ENCODE measurements around the gene PHACTR3.
"Not testable (repeated sequence)": the region's sequence is repeated elsewhere in the genome, so short reads cannot be mapped to it uniquely, and the experiment has no call there.

Gene PHACTR3

DNA sequence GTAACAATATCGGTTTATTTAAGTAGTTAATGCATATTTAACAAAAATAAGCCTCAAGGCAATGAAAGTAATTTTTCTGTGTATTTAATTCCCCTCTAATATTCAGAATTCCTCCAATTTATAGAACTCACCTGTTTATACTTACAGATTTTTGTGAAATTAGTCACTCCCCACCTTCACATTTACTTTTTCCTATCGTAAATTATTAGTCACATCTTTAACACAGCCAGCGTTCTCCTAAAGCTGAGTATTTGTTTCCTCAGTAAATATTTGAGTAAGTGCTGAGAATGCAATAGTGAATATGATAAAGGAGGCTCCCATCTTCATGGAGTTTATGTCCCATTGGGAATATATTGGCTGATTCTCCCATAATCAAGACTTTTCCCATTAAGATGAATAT lies 241.1 kb downstream of the PHACTR3 start:
- TF ChIP-seq, protein P1, sequence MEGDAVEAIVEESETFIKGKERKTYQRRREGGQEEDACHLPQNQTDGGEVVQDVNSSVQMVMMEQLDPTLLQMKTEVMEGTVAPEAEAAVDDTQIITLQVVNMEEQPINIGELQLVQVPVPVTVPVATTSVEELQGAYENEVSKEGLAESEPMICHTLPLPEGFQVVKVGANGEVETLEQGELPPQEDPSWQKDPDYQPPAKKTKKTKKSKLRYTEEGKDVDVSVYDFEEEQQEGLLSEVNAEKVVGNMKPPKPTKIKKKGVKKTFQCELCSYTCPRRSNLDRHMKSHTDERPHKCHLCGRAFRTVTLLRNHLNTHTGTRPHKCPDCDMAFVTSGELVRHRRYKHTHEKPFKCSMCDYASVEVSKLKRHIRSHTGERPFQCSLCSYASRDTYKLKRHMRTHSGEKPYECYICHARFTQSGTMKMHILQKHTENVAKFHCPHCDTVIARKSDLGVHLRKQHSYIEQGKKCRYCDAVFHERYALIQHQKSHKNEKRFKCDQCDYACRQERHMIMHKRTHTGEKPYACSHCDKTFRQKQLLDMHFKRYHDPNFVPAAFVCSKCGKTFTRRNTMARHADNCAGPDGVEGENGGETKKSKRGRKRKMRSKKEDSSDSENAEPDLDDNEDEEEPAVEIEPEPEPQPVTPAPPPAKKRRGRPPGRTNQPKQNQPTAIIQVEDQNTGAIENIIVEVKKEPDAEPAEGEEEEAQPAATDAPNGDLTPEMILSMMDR (IDR thresholded peaks at IDR 0.05; ENCODE audit: borderline replicate concordance, insufficient read depth, low read depth, low read length): no peak
- no peak overlapping the region for H3K4me3 ChIP-seq (ENCODE audit: low read depth, low read length)

DNA sequence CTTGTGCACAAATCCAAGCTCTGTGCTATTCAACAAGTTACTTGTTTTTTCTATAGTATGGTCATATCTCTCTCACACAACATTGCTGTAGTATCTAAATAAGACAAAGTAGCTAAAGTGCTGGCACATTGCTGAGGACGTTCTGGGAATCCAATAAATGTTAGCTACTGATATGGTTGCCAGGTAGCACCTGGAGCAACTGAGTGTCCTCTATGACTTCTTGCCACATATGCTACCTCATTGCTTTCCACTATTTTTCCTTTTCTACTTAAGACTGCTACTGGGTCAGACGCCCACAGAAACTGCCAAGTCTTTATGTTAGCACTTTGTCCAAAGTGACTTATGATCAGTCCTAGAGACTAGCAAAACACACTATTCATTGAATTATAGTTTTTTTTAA lies 243.8 kb downstream of the PHACTR3 start:
- H3K4me3 ChIP-seq (ENCODE audit: low read depth, low read length): no peak overlapping the region
- TF ChIP-seq, protein P1 (IDR thresholded peaks at IDR 0.05; ENCODE audit: borderline replicate concordance, insufficient read depth, low read depth, low read length): no peak

DNA sequence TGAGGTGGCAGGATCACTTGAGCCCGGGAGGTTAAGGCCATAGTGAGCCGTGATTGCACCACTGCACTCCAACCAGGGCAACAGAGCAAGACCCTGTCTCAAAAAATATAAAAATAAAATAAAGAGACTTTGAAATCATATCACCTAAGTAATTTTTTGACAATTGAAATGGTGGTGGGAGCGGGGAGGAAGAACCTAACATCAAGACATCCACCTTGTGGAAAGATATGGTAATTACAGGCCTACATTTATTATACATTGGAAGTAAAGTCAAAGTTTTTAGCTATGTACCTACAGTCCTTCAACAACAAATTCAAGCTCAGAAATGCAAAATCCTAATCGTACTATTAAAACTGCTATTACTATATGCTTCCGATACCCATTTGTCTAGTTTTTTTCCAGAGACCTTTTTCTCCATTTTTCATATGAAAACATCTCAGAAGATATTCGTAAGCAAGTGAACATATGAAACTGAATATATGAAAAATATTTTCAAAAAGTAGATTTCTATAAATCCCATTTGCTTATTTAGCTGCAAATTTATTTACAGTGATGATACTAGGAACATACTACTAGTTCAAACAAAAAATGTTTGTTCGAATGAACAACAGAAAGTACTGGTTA lies 245.8 kb downstream of the PHACTR3 start:
- H3K4me3 ChIP-seq (ENCODE audit: low read depth, low read length): no peak overlapping the region
- TF ChIP-seq, protein P1 (IDR thresholded peaks at IDR 0.05; ENCODE audit: borderline replicate concordance, insufficient read depth, low read depth, low read length): peak; percentile 33; the same call in 1 of the 2 replicates

DNA sequence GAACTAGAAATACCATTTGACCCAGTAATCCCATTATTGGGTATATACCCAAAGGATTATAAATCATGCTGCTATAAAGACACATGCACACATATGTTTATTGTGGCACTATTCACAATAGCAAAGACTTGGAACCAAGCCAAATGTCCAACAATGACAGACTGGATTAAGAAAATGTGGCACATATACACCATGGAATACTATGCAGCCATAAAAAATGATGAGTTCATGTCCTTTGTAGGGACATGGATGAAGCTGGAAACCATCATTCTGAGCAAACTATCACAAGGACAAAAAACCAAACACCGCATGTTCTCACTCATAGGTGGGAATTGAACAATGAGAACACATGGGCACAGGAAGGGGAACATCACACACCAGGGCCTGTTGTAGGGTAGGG lies 252.2 kb downstream of the PHACTR3 start:
- H3K4me3 ChIP-seq (ENCODE audit: low read depth, low read length): not testable (repeated sequence)

DNA sequence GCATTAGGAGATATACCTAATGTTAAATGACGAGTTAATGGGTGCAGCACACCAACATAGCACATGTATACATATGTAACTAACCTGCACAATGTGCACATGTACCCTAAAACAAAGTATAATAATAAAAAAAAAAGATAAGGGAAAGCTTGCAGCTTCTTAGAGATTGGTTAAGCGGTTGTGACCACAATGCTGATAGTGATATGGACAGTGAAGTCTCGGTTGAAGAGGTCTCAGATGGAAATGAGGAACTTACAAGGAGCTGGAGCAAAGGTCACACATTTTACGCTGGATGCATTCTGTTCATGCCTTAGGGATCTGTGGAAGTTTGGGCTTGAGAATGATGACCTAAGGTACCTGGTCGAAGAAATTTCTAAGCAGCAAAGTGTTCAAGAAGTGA lies 252.6 kb downstream of the PHACTR3 start:
- H3K4me3 ChIP-seq (ENCODE audit: low read depth, low read length): not testable (repeated sequence)

DNA sequence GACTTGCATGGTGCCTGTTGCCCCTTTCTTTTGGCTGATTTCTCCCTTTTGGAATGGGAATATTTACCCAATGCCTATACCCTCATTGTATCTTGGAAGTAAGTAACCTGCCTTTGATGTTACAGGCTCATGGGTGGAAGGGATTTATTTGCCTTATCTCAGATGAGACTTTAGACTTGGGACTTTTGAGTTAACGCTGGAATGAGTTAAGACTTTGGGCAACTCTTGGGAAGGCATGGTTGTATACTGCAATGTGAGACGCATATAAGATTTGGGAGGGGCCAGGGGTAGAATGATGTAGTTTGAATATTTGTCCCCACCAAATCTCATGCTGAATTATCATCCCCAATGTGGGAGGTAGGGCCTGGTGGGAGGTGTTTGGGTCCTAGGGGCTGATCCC lies 253.6 kb downstream of the PHACTR3 start:
- no peak overlapping the region for H3K4me3 ChIP-seq (ENCODE audit: low read depth, low read length)
- TF ChIP-seq, protein P1 (IDR thresholded peaks at IDR 0.05; ENCODE audit: borderline replicate concordance, insufficient read depth, low read depth, low read length): no peak

DNA sequence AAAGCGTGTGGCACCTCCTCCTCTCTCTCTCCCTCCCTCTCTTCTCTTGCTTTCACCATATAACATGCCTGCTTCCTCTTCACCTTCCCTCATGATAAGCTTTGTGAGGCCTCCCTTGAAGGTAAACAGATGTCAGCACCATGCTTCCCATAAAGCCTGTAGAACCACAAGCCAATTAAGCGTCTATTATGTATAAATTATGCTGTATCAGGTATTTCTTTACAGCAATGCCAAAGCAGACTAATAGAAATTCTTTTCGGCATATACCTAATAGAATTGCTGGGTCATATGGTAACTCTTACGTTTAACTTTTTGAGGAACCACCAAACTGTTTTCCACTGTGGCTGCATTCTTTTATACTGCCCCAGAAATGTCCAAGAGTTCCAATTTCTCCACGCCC lies 254.1 kb downstream of the PHACTR3 start:
- TF ChIP-seq, protein P1 (IDR thresholded peaks at IDR 0.05; ENCODE audit: borderline replicate concordance, insufficient read depth, low read depth, low read length): no peak
- H3K4me3 ChIP-seq (ENCODE audit: low read depth, low read length): no peak overlapping the region

DNA sequence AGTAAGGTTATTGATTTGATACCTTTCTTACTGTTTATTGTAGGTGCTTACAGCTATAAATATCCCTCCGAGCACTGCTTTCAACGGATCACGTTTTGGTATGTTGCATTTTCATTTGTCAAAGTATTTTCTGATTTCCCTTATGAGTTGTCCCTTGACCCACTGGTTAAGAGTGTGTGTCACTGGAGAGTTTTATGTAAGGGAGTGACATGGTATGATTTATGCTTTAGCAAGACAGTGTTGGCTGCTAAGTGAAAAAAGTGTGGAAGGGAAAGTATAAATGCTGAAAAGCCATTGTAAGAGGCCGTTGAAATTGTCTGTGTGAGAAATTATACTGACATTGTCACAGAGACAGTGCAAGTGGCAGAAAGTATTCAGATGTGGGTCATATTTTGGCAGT lies 257.1 kb downstream of the PHACTR3 start:
- TF ChIP-seq, protein P1 (IDR thresholded peaks at IDR 0.05; ENCODE audit: borderline replicate concordance, insufficient read depth, low read depth, low read length): no peak
- H3K4me3 ChIP-seq (ENCODE audit: low read depth, low read length): no peak overlapping the region

All from GM12875 (cell line).